ENCODE measurements around the gene KRT24. TPM values are rescaled to one million over a fixed set of nuclear protein-coding genes. Genes with fewer than 3 reads are reported as not detected.
A peak's percentile ranks its signal among the peaks of the same experiment; 100 is the strongest.
"Not testable (repeated sequence)": the region's sequence is repeated elsewhere in the genome, so short reads cannot be mapped to it uniquely, and the experiment has no call there.

KRT24 gene
- not detected in 2 replicates for total RNA-seq (2014; rRNA removed; shearing (Covaris generic))
- not detected in 2 replicates for polyA plus RNA-seq (2015; cell fraction: cytosol; rRNA removed)
- polyA plus RNA-seq (2015; cell fraction: nucleus; rRNA removed): not detected in 2 replicates

DNA sequence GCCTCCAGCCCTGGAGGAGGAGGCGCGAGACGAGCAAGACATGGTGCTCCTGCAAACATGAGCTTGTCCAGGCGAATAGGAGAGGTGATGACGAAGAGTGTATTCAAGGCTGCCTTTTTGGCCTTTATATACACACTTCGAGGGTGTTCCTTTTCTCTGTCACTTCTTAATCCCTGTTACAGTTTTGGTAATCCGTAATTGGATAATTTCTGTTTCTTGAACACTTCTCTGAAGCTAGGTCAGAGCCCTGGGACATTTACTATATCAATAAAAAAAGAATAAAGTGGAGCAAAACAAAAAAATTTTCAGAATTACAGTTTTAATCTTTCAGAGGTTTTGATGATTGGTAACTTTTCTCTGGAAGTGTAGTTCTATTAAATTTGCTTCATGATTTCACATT lies at the start of gene KRT24:
Gene KRT24, minus strand, starts transcription at position 101 of the 400 bp plus-strand sequence. Its CDS starts 59 bp downstream, at position 42.
- in situ Hi-C loops (cut with HindIII; ENCODE audit: low pct_unique_long_range_greater_than_20kb, low sequenced_read_pairs): no loop called here
- no peak for DNase-seq (ENCODE audit: low read depth, low spot score)

DNA sequence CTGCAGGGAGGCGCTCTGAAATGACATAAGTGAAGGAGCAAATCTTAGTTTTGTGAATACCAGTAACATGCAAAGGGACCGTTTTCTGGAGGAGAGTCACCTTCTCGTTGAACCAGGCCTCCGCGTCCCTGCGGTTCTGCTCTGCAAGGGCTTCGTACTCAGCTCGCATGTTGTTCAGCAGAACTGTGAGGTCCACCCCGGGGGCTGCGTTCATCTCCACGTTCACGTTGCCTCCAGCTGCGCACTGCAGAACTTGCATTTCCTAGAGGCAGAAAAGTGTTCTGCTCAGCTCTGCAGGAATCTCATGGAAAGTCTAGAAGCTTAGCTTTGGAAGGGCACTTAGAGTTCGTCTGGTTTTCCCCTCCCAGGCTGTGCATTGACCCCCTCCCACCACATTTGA lies 47.5 kb upstream of the KRT24 start:
- in situ Hi-C loops (cut with HindIII; ENCODE audit: low pct_unique_long_range_greater_than_20kb, low sequenced_read_pairs): no loop called here
- DNase-seq (ENCODE audit: low read depth, low spot score): no peak

DNA sequence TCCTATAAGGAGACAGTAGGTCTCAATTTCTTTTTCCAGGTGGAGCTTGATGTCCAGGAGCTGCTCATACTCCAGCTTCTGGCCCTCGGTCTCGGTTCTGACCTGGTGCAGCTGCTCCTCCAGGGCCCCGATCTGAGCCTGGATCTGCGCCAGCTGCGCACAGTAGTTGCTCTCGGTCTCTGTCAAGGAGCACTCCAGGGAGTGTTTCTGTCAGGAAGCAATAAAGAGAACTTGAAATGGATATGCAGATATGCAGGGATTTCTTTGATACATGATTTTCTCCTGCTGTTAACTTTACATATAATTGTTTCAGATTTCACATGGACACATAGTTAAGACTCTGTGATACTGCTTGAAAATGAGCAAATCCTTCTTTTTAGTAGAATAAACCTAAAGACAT lies 46.8 kb upstream of the KRT24 start:
- in situ Hi-C loops (cut with HindIII; ENCODE audit: low pct_unique_long_range_greater_than_20kb, low sequenced_read_pairs): no loop called here

DNA sequence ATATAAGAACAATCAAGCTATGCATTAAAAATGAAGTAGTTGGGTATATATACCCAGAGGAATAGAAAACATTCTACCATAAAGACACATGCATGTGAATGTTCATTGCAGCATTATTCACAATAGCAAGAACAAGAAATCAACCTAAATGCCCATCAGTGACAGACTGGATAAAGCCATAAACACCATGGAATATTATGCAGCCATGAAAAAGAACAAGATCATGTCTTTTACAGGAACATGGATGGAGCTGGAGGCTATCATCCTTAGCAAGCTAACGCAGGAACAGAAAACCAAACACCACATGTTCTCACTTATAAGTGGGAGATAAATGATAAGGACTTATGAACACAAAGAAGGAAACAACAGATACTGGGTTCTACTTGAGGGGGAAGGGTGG lies 45.1 kb upstream of the KRT24 start:
- DNase-seq (ENCODE audit: low read depth, low spot score); in situ Hi-C loops (cut with HindIII; ENCODE audit: low pct_unique_long_range_greater_than_20kb, low sequenced_read_pairs): not testable (repeated sequence)

More for the DNA sequence above, 46.8 kb upstream of the KRT24 start:
- DNase-seq (ENCODE audit: low read depth, low spot score): no peak

DNA sequence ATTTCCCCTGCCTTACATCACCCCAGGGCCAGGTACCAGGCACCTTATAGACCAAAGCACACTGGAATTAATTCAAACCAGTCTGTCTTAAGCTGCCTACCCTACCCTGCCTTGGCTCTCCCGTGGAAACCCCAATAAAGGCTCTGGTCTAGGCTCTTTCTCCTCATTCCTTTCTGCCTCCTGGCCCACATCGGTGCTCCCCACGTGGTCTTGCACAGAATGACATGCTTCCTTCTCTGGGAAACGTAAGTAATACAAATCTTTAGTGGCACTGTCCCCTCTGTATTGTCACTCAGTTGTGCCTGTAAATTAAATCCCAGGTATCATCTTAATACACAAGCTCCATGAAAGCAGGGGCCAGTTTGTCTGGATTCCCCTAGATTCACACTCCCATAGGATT lies 35.0 kb upstream of the KRT24 start:
- no peak for DNase-seq (ENCODE audit: low read depth, low spot score)
- in situ Hi-C loops (cut with HindIII; ENCODE audit: low pct_unique_long_range_greater_than_20kb, low sequenced_read_pairs): no loop called here

DNA sequence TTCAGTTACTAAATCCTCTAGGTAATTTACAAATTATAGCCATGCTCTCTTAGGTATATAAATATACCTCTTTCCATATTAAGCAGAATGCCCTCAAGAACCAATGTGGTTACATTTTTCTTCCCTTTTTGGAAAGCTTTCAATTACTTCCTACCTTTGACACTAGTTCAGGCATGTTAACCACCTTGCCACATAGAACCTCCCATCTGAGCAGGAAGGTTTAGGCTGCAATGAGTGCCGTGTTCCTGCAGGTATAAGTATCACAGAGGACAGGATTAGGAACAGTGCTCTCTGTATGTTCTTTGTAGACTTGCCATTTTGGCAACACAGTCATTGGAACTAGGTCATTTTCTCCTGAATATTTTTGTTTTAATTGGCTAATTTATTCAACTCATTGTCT lies 31.5 kb upstream of the KRT24 start:
- in situ Hi-C loops (cut with HindIII; ENCODE audit: low pct_unique_long_range_greater_than_20kb, low sequenced_read_pairs): no loop called here
- no peak for DNase-seq (ENCODE audit: low read depth, low spot score)

DNA sequence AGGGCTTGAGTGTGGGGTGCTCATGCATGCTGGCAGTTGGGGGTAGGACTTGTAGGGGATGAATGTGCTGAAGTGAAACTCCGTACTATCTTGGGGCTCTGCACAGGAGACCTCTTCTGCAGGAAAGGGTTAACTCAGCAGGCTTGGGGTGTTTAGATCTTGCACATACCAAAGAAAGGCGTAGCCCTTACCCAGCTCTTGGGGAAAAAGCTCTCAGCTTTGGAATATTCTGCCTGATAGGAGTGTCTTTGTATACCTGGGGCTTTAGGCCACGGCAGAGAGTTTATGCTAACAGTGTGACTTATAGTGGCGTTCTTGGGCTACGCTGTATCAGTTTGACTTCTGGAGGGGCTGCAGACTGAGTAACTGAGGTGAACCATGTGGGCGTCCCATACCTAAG lies 30.5 kb upstream of the KRT24 start:
- DNase-seq (ENCODE audit: low read depth, low spot score): no peak

DNA sequence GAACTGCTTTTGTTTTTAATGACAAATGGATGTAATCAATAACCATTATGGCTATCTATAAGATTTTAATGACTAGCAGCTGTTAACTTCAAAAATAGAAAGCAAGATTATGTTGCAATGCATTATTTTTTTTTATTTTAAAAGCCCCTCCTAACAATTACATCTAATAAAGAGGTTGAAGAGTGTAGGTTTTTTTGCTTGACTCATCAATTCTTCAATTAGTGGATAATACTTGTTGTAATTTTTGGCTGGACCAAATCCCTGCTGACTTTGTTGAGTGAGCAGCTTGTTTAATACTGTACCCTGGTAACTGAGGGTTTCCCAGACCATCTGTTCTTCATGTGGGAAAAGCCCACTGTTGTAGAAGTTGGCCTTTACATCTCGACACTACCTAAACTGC lies 27.4 kb upstream of the KRT24 start:
- no peak for DNase-seq (ENCODE audit: low read depth, low spot score)
- in situ Hi-C loops (cut with HindIII; ENCODE audit: low pct_unique_long_range_greater_than_20kb, low sequenced_read_pairs): no loop called here

More for the DNA sequence above, 30.5 kb upstream of the KRT24 start:
- in situ Hi-C loops (cut with HindIII; ENCODE audit: low pct_unique_long_range_greater_than_20kb, low sequenced_read_pairs): no loop called here

DNA sequence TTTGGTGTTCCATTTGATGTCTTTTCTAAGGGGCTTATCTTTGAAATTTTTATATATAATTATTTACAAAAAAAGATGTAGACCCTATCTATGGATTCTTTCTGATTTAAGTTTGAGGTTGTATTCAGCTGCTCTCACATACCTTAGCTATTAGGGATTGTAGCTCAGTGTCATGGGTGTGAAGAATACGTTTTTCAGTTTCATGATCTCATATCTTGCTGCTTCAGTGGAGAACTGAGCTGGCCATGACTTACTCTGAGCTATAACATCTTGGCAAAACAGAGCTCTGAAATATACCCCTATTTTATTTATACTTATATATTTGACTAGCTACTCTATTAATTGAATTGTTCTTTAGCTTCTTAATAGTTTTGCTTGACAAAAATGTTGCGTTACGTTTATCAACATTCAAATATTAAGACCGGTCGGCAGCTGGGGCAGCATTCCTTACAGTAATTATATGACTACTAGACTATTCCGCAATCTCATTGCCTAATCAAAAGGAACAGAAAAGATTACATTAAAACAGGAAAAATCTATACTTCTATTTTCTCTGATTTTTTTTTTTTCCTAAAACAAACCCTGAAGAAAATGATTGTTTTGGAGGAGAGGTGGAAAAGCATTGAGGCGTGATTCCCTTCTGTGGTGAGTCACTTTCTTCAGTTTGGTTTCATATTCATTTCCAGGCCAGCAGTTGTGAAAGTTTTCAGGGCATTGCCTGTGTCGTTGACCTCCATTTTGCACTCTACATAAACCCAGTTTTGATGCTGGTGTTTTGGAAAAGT lies 24.1 kb upstream of the KRT24 start:
- in situ Hi-C loops (cut with HindIII; ENCODE audit: low pct_unique_long_range_greater_than_20kb, low sequenced_read_pairs): no loop called here
- DNase-seq (ENCODE audit: low read depth, low spot score): peak; percentile 24

DNA sequence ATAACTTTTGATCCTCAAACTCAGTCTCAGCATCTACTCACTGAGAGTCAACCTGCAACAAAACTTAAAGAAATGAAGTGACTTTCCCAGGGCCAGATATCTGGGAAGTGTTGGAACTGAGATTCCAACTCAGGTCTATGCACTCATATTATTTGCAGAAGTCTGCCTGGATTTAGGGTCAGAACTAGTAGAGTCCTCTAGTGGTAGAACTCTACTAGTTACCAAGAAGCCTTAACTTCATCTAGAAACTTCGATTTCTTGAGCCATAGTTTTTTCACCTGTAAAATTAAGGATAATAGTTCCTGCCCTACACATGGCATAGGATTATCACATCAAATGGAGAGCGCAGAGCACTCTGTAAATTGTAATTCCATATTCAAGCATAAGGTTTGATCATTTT lies 23.4 kb upstream of the KRT24 start:
- in situ Hi-C loops (cut with HindIII; ENCODE audit: low pct_unique_long_range_greater_than_20kb, low sequenced_read_pairs): no loop called here
- peak; percentile 22 for DNase-seq (ENCODE audit: low read depth, low spot score)

DNA sequence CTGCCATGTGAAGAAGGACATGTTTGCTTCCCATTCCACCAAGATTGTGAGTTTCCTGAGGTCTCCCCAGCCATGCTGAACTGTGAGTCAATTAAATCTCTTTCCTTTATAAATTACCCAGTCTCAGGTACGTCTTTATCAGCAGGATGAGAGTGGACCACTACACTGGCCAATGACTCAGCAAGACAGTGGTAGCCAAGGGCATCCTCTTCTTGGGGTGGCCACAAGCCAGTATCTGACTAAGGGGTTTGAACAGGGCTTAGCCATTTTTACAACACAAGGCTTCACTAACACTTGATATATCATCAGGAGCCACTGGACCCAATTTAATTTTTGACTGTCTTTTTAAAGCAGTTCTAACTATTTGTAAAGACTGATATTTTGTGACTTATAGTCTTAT lies 21.1 kb upstream of the KRT24 start:
- in situ Hi-C loops (cut with HindIII; ENCODE audit: low pct_unique_long_range_greater_than_20kb, low sequenced_read_pairs): no loop called here
- DNase-seq (ENCODE audit: low read depth, low spot score): no peak

DNA sequence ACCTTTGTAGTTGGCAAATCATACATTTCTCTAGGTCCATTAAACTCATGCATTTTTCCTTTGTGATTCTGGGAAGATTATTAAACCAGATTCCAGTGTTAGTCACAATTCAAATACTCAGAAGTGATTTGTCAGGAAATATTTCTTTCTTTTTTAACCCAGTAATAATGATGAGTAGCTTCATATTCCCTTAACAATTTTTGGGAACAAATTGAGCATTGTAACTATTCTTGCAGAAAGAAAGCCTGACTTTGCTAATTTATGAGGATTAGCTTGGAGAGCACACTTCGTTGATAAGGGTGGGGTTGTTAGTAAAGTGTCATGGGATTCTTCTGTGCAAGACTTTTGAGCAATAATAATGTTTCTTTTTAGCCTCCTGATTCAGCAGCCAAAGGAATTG lies 18.7 kb upstream of the KRT24 start:
- in situ Hi-C loops (cut with HindIII; ENCODE audit: low pct_unique_long_range_greater_than_20kb, low sequenced_read_pairs): no loop called here

DNA sequence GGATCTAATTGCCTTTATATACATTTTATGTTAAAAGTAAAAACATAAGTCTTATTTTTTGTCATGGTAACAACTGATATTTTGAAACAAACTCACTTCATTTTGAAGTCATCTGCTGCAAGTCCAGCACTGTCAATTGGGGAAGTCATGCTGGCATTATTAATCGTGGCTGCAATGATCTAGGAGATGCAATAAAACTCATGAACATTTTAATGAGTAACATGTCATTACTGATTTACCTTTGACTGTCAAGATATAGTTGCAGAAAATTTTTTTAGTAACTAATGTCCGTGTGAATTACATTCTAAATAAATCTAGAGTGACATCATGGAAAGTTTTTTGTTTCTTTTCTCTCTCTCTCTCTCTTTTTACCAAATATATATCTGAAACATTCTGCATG lies 17.3 kb upstream of the KRT24 start:
- no peak for DNase-seq (ENCODE audit: low read depth, low spot score)
- in situ Hi-C loops (cut with HindIII; ENCODE audit: low pct_unique_long_range_greater_than_20kb, low sequenced_read_pairs): no loop called here

More for the DNA sequence above, 18.7 kb upstream of the KRT24 start:
- no peak for DNase-seq (ENCODE audit: low read depth, low spot score)

DNA sequence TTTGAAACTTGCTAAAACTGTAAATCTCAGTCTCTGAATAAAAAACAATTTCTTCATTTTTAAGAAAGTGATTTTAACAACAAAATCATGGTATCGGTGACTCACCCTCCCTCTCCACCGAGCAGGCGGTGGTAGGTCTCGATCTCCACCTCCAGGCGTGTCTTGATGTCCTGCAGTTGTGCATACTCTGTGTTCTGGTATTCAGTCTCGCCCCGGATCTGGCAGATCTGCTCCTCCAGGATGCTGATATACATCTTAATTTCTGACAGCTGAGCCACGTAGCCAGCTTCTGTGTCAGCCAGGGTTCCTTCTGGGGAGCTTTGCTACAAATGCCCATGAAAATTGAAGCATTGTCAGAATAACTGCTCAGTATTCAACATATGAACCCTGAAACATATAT lies 15.4 kb upstream of the KRT24 start:
- no peak for DNase-seq (ENCODE audit: low read depth, low spot score)
- in situ Hi-C loops (cut with HindIII; ENCODE audit: low pct_unique_long_range_greater_than_20kb, low sequenced_read_pairs): no loop called here

DNA sequence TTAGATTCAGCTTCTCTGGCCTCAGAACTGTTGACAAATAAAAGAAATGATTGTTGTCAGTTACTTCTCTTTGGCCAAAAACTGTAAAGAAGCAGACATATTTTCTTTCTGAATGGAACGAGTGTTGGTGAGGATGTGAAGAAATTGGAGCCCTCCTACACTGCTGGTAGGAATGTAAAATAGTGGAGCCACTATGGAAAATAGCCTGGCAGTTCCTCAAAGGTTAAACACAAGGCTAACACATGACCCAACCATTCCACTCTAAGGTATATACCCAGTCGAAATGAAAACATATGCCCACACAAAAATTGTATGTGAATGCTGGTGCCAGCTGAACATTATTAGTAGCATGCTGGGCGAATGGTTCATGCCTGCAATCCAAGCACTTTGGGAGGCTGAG lies 14.2 kb upstream of the KRT24 start:
- peak; percentile 67 for DNase-seq (ENCODE audit: low read depth, low spot score)
- in situ Hi-C loops (cut with HindIII; ENCODE audit: low pct_unique_long_range_greater_than_20kb, low sequenced_read_pairs): no loop called here

DNA sequence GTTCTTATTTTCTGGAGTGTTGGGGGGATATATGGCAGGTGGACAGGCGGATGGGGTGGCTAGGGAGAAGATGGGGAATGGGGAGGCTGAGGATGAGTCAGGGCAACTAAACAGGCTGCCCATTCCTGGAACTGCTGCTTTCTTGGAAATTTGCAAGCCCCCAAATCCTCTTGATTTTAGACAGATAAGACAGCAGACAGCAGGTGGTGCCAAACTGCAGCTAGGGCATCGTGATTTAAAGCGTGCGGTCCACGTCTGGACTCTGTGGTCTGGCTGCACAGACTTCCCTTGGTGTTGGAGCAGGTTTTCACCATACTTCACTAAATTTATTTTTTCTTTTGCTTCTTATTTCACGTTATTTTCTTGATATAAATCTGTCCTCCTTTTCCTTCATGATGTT lies 10.9 kb upstream of the KRT24 start:
- peak; percentile 72 for DNase-seq (ENCODE audit: low read depth, low spot score)
- in situ Hi-C loops (cut with HindIII; ENCODE audit: low pct_unique_long_range_greater_than_20kb, low sequenced_read_pairs): no loop called here

DNA sequence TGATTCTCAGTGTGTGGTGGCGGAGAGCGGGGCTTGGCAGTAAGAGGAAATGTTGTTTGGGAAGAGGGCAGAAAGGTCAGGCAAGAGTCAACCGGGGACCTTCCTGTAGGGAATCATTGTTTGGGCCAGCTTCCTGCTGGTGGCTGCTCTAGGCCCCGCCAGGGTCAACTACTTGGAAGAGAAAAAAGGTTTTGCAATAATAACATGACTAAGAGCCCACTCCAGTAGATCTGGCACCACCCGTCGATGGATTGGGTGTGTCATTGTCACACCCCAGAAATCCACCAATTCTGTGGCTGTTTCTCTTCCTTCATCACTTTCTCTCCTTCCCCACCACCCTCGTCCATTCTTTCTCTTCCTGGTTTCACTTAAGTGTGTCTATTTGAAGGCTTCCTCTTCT lies 4.2 kb upstream of the KRT24 start:
- DNase-seq (ENCODE audit: low read depth, low spot score): no peak
- in situ Hi-C loops (cut with HindIII; ENCODE audit: low pct_unique_long_range_greater_than_20kb, low sequenced_read_pairs): no loop called here

DNA sequence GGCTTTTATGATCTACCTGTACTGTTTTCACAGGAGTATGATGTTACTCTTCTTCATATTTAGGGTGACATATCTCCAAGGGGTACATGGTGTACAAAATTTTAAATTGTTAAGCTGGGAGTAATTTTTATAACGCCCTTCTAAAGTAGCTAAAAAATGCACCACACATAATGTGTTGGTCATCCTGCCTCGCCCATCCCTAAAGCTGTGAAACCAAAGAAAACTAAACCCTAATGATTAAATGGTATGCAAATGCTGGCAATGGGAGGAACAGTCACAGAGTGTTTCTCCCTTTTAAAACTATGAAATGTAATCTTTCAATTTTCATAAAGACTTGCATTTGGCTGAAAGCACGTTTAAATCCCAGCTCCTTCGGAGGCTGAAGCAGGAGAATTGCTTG lies 2.0 kb upstream of the KRT24 start:
- in situ Hi-C loops (cut with HindIII; ENCODE audit: low pct_unique_long_range_greater_than_20kb, low sequenced_read_pairs): no loop called here
- DNase-seq (ENCODE audit: low read depth, low spot score): no peak

DNA sequence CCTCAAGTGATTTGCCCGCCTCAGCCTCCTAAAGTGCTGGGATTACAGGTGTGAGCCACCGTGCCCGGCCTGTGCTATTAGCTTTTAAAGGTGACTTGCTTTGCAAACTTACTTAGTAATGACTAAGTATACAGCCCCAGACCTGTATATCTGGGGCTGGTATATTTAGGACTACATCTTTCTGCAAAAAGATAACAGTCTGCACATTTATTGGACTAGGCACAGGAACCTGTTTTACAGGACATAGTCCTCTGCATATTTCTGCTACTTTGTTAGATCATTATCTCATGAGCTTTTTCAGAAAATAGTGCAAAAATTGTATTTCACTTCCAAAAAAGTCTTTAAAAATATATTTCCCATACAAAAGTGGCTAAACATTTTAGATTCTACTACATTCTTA lies 1.3 kb downstream of the KRT24 start:
- in situ Hi-C loops (cut with HindIII; ENCODE audit: low pct_unique_long_range_greater_than_20kb, low sequenced_read_pairs): no loop called here

More for the DNA sequence above, 1.3 kb downstream of the KRT24 start:
- DNase-seq (ENCODE audit: low read depth, low spot score): no peak
